ENCODE results near the gene RELB.

DNA sequence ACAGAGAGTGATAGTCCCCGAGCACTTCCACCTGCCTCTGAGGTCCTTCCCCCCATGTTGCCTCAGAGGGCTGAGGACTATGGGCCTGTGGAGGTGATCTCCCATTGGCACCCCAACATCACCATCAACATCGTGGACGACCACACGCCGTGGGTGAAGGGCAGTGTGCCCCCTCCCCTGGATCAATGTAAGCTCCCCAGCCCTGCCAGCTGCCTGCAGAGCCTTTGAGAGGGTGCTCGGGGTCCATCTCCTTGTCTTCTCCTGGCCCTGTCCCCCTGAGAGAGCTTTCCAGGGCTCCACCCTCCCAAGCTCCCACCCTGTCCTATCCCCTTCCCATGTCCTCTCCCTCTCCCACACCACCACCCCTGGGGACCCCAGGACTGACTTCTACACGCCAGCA is 14.9 kb upstream of the RELB start:
- TF ChIP-seq POLR2A (IDR thresholded peaks at IDR 0.05; ENCODE audit: low read depth, low read length) (no peak), POLR2AphosphoS5 (IDR thresholded peaks at IDR 0.05; ENCODE audit: low read depth, low read length) (no peak), TAF1 (IDR thresholded peaks at IDR 0.05; ENCODE audit: borderline replicate concordance, low read depth, low read length) (no peak)

Data from GM12892 (cell line).